ENCODE results near the gene TARM1.

Gene TARM1

DNA sequence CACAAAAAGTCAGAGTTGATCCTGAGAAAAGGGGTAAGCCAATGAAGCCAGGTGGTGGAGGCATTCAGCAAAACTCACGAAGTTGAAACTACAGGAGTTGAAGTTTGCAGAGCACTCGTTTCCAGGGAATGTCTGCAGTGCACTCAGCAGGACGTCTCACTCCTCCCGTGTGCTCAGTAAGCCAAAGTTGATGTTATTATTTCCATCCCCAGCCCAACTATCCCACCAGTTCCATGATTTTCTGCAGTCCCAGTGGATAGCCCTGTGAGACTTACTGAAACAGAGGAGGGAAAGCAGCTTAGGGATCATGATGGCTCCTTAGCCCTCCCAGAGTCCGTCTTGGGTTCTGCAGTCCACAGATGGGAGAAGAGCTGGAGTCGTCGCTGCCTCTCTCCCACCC, at the start of gene TARM1:
TARM1 (minus strand) TSS at position 334 of the 400 bp plus-strand sequence; CDS start at position 309, 25 bp downstream.
- in situ Hi-C loops (cut with MboI; ENCODE audit: low sequenced_read_pairs), result no loop called here

DNA sequence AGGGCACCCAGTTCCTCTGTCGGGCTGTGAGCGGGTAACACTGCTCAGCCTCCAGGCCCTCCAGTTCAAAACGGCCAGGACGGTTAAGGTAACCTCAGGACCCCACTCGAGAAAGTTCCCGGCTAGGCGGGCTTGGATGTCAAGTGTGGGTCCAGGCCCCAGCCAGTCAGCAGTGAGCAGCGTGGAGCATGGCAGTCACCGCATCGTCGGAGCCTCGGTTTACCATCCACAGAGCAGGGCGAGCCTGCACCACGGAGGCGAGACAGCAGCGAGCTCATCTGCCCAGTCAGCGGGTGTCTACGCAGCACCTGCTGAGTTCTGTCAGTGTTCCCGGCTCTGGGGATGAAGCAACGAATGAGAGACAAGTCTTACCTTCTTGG, 48.4 kb upstream of the TARM1 start:
- in situ Hi-C loops (cut with MboI; ENCODE audit: low sequenced_read_pairs), result no loop called here

GRCh38 chr19:54128796-54129616, 47.8 kb upstream of the TARM1 start:
- in situ Hi-C loops (cut with MboI; ENCODE audit: low sequenced_read_pairs), result no loop called here

DNA sequence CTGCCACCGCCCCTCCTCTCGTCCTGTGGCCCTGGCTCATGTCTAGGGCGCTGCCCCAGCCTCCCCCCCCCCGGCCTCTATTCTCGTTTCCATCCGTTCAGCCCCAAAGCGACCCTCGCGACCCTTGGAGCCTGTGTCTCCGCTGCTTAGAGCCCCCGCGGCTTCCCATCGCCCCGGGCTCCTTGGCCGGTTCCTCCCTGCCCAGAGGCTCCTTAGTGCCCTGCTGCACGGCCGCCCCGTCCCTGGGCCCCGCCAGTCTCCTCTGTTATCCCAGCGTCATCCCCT, 47.2 kb upstream of the TARM1 start:
- in situ Hi-C loops (cut with MboI; ENCODE audit: low sequenced_read_pairs), result no loop called here

- in situ Hi-C loops (cut with MboI; ENCODE audit: low sequenced_read_pairs), result no loop called here
These were observed 46.7 kb upstream of the TARM1 start for GRCh38 chr19:54127688-54128440.

DNA sequence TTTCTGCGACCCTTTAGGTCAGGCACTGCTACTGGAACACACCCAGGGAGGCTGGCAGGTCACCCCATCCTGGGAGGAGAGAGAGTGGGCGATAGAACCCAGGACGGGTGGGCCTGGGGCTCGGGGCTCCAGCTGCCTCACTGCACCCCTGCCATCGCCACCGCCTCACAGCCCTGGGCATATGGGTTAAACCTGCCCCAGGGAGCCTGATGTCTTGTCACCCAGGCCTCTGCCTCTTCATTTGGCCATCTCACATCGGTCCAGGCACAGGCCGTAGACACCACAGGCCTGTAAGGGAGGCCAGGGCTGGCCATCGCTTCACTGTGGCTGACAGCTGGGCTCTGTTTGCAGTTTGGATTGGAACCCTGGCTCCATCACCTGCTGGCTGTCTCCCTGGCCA, 44.5 kb upstream of the TARM1 start:
- in situ Hi-C loops (cut with MboI; ENCODE audit: low sequenced_read_pairs), result no loop called here

DNA sequence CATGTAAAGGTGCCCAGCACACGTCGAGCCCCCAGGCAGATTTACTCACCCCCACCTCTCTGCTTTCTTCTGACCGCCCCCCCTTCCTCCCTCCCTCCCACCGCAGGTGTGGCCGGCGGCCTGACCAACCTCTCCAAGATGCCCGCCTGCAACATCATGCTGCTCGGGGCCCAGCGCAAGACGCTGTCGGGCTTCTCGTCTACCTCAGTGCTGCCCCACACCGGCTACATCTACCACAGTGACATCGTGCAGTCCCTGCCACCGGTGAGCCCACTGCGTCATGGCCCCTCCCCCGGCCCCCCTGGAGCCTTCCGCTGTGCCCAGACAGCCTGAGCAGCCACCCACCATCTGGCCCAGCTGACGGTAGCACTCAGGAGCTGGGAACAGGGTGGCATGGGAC, 43.2 kb upstream of the TARM1 start:
- in situ Hi-C loops (cut with MboI; ENCODE audit: low sequenced_read_pairs), result no loop called here

DNA sequence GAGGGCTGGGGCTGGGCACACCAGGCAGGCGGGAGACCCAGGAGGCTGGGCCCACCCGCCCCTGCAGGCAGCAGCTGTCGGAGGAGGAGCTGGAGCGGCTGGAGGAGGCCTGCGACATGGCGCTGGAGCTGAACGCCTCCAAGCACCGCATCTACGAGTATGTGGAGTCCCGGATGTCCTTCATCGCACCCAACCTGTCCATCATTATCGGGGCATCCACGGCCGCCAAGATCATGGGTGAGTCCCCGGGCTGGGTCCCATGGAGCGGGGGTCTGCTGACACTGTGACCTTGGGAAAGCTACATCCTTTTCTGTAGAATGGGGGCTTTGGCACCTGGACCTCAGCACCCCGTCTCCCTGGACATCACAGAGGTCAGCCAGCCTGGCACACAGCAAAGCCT, 42.5 kb upstream of the TARM1 start:
- in situ Hi-C loops (cut with MboI; ENCODE audit: low sequenced_read_pairs), result no loop called here

DNA sequence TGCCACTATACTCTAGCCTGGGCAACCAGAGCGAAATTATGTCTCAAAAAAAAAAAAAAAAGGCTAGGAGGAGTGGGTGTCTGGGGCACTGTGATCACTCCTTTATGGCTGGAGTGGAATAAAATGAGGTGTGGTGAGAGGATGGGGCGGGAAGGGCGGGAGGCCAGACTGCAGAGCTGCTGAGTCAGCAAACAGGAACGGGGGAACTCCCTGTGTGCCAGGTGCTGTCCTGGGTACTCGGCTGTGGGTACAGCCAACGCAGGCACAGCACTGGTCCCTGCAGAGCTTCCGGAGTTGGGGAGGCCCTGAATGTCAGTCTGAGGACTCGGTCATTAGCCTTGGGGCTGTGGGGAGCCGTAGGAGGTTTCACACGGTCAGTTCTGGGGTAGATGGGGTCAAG, 40.1 kb upstream of the TARM1 start:
- in situ Hi-C loops (cut with MboI; ENCODE audit: low sequenced_read_pairs), result no loop called here

GRCh38 chr19:54115109-54116063, 34.2 kb upstream of the TARM1 start, which contains the start of the genes PRPF31 and TFPT:
PRPF31 (plus strand) TSS chr19:54115754; CDS start chr19:54118279, 2,525 bp downstream.
TFPT (minus strand) TSS chr19:54115657; CDS start chr19:54115269, 388 bp downstream.
- in situ Hi-C loops (cut with MboI; ENCODE audit: low sequenced_read_pairs), result no loop called here

DNA sequence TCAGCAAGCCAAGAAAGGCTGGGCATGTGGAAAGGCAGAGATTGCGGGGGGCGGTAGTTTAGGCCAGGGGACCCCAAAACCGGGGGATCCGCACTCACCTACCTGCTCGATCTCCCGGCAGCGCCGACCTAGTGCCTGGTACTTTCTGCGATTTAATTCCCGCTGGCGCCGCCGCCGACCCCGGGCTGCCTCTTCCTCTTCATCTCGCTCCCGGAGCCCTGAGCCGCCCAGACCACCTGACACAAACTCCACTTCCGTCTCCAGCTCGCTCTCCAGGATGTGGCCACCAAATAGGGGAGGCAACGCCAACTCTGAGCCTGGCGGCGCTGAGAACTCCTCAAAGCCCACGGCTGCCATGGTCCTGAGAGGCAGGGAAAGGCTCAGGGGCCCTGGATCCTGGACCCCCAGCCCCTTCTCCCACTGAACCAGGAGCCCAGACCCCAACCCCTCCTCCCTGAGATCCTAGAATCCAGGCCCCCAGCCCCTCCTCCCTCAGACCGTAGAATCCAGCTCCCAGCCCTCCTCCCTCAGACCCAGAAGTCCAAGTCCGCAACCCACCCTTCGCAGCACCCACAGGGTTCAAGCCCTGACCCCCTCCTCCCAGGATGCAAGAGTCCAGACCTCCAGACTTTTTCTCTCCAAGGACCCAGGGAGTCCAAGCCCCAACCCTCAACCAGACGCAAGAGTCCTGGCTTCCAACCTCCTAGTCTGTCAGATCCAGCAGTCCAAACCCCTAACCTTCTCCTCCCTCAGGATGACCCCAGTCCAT, 33.4 kb upstream of the TARM1 start:
- in situ Hi-C loops (cut with MboI; ENCODE audit: low sequenced_read_pairs), result no loop called here

DNA sequence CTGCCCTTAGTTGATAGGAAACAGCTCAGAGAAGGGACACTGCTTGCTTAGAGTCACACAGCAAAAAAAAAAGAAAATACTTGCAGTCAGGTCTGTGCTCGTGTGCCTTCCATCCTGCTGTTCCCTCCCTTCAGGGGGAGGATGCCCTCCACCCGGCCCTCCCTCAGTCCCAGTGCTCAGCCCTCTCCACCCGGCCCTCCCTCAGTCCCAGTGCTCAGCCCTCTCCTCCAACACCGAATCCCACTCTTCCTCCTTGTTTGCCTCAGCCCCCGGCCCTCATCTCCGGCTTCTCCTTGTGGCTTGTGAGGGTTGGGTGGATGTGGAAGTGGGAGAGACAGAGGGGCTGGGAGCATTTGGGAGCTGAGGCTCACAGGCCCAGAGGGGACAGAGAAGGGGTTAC, 28.5 kb upstream of the TARM1 start:
- in situ Hi-C loops (cut with MboI; ENCODE audit: low sequenced_read_pairs), result no loop called here

DNA sequence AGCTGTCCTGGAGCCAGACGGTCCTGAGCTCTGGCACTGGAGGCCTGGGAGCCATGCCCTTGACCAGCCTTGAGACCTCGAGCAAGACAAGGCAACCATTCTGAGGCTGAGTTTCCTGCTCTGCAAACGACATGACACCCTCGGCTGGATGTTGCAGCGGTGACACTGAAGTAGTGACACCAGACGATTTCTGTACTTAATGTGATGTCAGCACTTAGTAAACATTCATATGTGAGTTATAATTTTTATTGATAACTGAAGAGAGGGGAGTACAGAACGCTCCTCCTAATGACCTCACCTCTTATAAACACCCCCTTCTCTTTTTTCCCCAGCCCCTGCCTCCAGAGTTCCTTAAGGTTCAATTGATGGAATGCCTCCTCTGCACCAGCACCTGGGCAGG, 27.3 kb upstream of the TARM1 start:
- in situ Hi-C loops (cut with MboI; ENCODE audit: low sequenced_read_pairs), result no loop called here

DNA sequence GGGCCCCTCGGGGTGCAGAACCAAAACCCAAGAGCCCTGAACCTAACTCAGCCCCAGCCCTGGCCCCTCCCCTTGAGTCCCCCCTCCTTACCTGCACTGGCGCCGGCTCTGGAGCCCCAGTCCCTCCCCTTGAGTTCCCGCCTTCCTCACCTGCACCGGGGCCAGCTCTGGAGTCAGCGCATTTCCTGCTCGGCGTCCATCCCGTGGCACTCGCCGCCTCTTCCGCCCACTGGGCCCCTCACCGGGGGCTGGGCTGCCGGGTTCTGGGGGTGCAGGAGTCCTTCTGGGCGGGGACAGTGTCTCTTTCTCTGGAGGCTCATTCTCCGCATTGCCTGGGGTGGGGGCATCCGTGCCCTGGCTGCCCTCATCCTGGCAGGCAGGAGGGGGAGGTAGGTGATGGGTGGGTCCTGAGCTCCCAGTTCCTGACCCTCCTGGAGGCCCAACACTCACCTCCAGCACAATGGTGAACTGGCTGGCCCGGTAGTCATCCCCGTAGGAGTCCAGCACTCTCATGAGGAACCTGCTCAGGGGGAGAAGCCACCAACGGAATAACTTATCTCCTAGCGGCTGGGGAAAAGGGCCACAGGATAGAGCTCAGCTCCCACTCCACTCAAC, 26.8 kb upstream of the TARM1 start:
- in situ Hi-C loops (cut with MboI; ENCODE audit: low sequenced_read_pairs), result no loop called here

GRCh38 chr19:54106716-54107115, 25.6 kb upstream of the TARM1 start:
- in situ Hi-C loops (cut with MboI; ENCODE audit: low sequenced_read_pairs), result no loop called here

GRCh38 chr19:54105796-54106195, 24.6 kb upstream of the TARM1 start:
- in situ Hi-C loops (cut with MboI; ENCODE audit: low sequenced_read_pairs), result no loop called here

DNA sequence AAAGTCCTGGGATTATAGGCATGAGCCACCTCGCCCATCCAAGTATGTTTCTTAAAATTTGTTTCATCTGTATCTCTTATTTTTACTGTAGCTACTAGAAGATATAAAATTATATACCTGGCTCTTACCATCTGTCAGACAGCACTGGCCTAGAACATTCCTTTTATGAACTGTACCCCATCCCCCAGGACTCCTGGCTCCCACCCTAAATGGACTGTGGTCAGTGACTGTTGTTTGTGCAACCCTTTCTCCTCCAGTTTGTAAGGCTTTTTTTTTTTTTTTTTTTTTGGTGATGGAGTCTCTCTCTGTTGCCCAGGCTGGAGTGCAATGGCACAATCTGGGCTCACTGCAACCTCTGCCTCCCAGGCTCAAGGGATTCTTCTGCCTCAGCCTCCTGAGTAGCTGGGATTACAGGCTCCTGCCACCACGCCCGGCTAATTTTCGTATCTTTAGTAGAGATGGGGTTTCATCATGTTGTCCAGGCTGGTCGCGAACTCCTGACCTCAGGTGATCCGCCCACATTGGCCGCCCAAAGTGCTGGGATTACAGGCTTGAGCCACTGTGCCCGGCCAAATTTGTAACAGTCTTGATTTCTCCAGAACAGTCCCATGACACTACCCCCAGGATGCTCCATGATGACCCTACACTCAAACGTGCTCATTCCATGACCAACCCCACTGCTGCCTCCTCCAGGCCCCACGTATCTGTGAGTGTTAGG, 24.0 kb upstream of the TARM1 start:
- in situ Hi-C loops (cut with MboI; ENCODE audit: low sequenced_read_pairs), result no loop called here

DNA sequence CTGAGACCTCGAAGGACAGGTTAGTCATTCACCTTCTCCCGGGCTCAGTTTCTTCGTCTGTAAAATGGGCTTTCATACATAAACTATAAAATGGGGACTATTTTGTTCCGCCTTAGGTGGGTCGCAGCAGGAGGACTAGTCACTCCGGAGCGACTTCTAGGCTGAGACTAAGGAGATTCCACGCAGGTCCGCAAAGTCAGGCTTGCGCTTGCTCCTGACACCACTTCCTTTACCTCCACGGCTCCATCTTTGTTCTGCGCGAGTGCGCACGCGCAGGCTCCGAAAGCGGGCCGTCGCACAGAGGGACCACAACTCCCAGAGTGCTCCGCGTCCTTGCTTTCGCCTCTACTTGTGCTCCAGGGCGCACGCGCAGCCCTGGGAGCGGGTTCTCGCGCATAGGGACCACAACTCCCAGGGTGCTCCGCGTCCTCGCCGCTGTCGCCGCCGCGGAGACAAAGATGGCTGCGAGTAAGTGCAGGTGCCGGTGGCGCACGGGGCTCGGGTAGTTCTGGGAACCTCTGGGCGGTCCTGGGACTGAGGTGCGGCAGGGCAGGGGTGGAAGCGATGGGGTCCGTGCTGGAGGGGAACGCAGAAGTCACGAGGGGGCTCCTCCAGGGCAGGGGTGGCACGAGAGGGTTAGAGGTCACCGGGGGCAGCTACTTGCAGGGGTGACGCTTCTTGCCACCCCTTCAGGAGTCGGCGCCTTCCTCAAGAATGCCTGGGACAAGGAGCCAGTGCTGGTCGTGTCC, 21.4 kb upstream of the TARM1 start, which contains the start of gene NDUFA3:
NDUFA3 (plus strand) TSS at position 435 of the 749 bp plus-strand sequence; CDS start at position 459, 24 bp downstream.
- in situ Hi-C loops (cut with MboI; ENCODE audit: low sequenced_read_pairs), result no loop called here

DNA sequence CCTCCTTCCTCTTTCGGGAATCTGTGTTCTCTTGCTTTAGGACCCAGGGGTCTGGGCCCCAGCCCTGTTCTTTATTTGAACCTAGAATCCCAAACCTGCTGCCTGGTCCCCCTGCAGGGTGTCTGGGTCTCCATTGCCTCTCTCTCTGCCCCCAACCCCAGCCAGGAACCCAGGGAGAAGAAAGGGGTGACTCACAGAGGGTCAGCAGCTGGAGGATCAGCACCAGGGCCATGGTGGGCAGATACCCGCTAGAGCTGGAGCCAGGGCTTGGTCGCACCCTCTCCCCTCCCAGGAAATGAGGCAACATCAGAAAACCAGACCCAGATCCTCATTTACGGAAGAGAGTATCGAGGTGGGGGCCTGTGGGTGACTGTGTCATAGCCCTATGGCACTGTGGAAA, 19.4 kb upstream of the TARM1 start, which contains the start of gene OSCAR:
OSCAR (minus strand) TSS at position 243 of the 400 bp plus-strand sequence; CDS start at position 232, 11 bp downstream.
- in situ Hi-C loops (cut with MboI; ENCODE audit: low sequenced_read_pairs), result no loop called here

All from hTERT RPE-1 (cell line).